AML-193 (cell line): ENCODE measurements around the gene APOL2.
A peak's percentile ranks its signal among the peaks of the same experiment; 100 is the strongest.
"Not testable (repeated sequence)": the region's sequence is repeated elsewhere in the genome, so short reads cannot be mapped to it uniquely, and the experiment has no call there.

Experiments
- DNase-seq, 2 experiments: peaks; one replicate each; lab custom pipeline; 2025; lab: John Stamatoyannopoulos, UW

Gene APOL2

GRCh38 chr22:36238373-36239149 lies 766 bp downstream of the APOL2 start:
- peak; percentile 9 to 10 for DNase-seq

- no peak for DNase-seq
Observed at GRCh38 chr22:36237462-36238372, 1.6 kb downstream of the APOL2 start.

- no peak for DNase-seq
Observed at GRCh38 chr22:36236388-36237319, 2.7 kb downstream of the APOL2 start.

- DNase-seq, result no peak
Observed at GRCh38 chr22:36235585-36235984, 3.7 kb downstream of the APOL2 start.

GRCh38 chr22:36234919-36235318 lies 4.4 kb downstream of the APOL2 start:
- DNase-seq, result no peak

GRCh38 chr22:36234213-36234612 lies 5.1 kb downstream of the APOL2 start:
- DNase-seq, result no peak

GRCh38 chr22:36233796-36234195 lies 5.5 kb downstream of the APOL2 start:
- no peak for DNase-seq

GRCh38 chr22:36232715-36233401 lies 6.5 kb downstream of the APOL2 start:
- no peak for DNase-seq

GRCh38 chr22:36231051-36231450 lies 8.3 kb downstream of the APOL2 start:
- not testable (repeated sequence) for DNase-seq

GRCh38 chr22:36229649-36230048 lies 9.7 kb downstream of the APOL2 start:
- DNase-seq, result not testable (repeated sequence)

GRCh38 chr22:36228944-36229343 lies 10.4 kb downstream of the APOL2 start:
- no peak for DNase-seq

GRCh38 chr22:36228369-36228768 lies 11.0 kb downstream of the APOL2 start:
- DNase-seq, result not testable (repeated sequence)

- DNase-seq, result no peak
Observed at GRCh38 chr22:36227806-36228205, 11.5 kb downstream of the APOL2 start.

- DNase-seq, result no peak
Observed at GRCh38 chr22:36227396-36227795, 11.9 kb downstream of the APOL2 start.

- DNase-seq, result no peak
Observed at GRCh38 chr22:36226189-36226588, 13.1 kb downstream of the APOL2 start.

- no peak for DNase-seq
Observed at GRCh38 chr22:36225333-36225922, 13.9 kb downstream of the APOL2 start.

- no peak for DNase-seq
Observed at GRCh38 chr22:36224245-36224644, 15.1 kb downstream of the APOL2 start.

GRCh38 chr22:36223504-36223903 lies 15.8 kb downstream of the APOL2 start:
- no peak for DNase-seq

GRCh38 chr22:36222887-36223450 lies 16.4 kb downstream of the APOL2 start:
- no peak for DNase-seq
